HEK293T (cell line): ENCODE results near the gene IL6.

Source experiments
- BHLHE40 ChIP-seq: fragments of 450-650 bp; IDR thresholded peaks from 2 replicates; pipeline ENCODE4 v1.6.1; 2016; ENCODE audit warnings: mild to moderate bottlenecking, moderate library complexity, borderline replicate concordance
- FOXM1 ChIP-seq: fragments of 450-650 bp; IDR thresholded peaks from 2 replicates; pipeline ENCODE4 v1.6.1; 2017; ENCODE audit warnings: mild to moderate bottlenecking, borderline replicate concordance
- NFRKB ChIP-seq: fragments of 450-650 bp; IDR thresholded peaks from 2 replicates; pipeline ENCODE4 v1.6.1; 2016; ENCODE audit warnings: mild to moderate bottlenecking, moderate library complexity
- SP1 ChIP-seq: fragments of 450-650 bp; IDR thresholded peaks from 2 replicates; pipeline ENCODE4 v1.6.1; 2017
- SUZ12 ChIP-seq: fragments of 450-650 bp; IDR thresholded peaks from 2 replicates; pipeline ENCODE4 v1.6.1; 2016; ENCODE audit warnings: mild to moderate bottlenecking

- TF ChIP-seq SP1 (no peak), NFRKB (no peak), FOXM1 (no peak), BHLHE40 (no peak), SUZ12 (no peak)
Measured at GRCh38 chr7:22726907-22727713, at the start of gene IL6.
